ENCODE results near the gene VRK1.

VRK1 gene

GRCh38 chr14:96823652-96824051 is 26.5 kb downstream of the VRK1 start:
- H3K4me1 Mint-ChIP-seq, result peaks cover 21 to 36% of the 10 kb centered on the region in 2 donors
- no peak overlapping the region for H3K4me3 Mint-ChIP-seq
- DNase-seq (no peak), ATAC-seq (replicated peaks) (no peak)
- H3K27ac Mint-ChIP-seq, result no peak overlapping the region
- peaks cover 20 to 30% of the 10 kb centered on the region in 2 donors for H3K36me3 Mint-ChIP-seq
- H3K9me3 Mint-ChIP-seq, result peaks cover 7 to 10% of the 10 kb centered on the region in 2 donors
- no peaks in the 10 kb centered on the region for H3K27me3 Mint-ChIP-seq

GRCh38 chr14:96824283-96824682 is 27.1 kb downstream of the VRK1 start:
- H3K4me1 Mint-ChIP-seq, result peaks cover 21 to 40% of the 10 kb centered on the region in 2 donors
- peaks cover 7 to 10% of the 10 kb centered on the region in 2 donors for H3K9me3 Mint-ChIP-seq
- H3K36me3 Mint-ChIP-seq, result peaks cover 21 to 31% of the 10 kb centered on the region in 2 donors
- ATAC-seq (replicated peaks), result no peak
- no peak overlapping the region for H3K4me3 Mint-ChIP-seq
- no peaks in the 10 kb centered on the region for H3K27me3 Mint-ChIP-seq
- no peak overlapping the region for H3K27ac Mint-ChIP-seq
- DNase-seq, result no peak

GRCh38 chr14:96826818-96827217 is 29.6 kb downstream of the VRK1 start:
- Mint-ChIP-seq H3K36me3 (peaks cover 31 to 37% of the 10 kb centered on the region in 2 donors), H3K4me1 (peaks cover 24 to 46% of the 10 kb centered on the region in 2 donors), H3K4me3 (no peak overlapping the region), H3K27me3 (no peaks in the 10 kb centered on the region), H3K9me3 (peaks cover 11 to 18% of the 10 kb centered on the region in 2 donors), H3K27ac (peak overlapping the region; percentile 28)
- ATAC-seq (replicated peaks), result no peak
- DNase-seq, result no peak

GRCh38 chr14:96827290-96827689 is 30.1 kb downstream of the VRK1 start:
- no peaks in the 10 kb centered on the region for H3K27me3 Mint-ChIP-seq
- no peak overlapping the region for H3K27ac Mint-ChIP-seq
- peaks cover 11 to 18% of the 10 kb centered on the region in 2 donors for H3K9me3 Mint-ChIP-seq
- no peak overlapping the region for H3K4me3 Mint-ChIP-seq
- no peak for DNase-seq
- no peak for ATAC-seq (replicated peaks)
- peaks cover 24 to 46% of the 10 kb centered on the region in 2 donors for H3K4me1 Mint-ChIP-seq
- H3K36me3 Mint-ChIP-seq, result peaks cover 31 to 37% of the 10 kb centered on the region in 2 donors

GRCh38 chr14:96829791-96830190 is 32.6 kb downstream of the VRK1 start:
- Mint-ChIP-seq H3K4me1 (peaks cover 17 to 38% of the 10 kb centered on the region in 2 donors), H3K36me3 (peaks cover 23 to 27% of the 10 kb centered on the region in 2 donors), H3K27ac (no peak overlapping the region), H3K4me3 (no peak overlapping the region), H3K27me3 (no peaks in the 10 kb centered on the region), H3K9me3 (peaks cover 8 to 13% of the 10 kb centered on the region in 2 donors)
- ATAC-seq (replicated peaks) (no peak), DNase-seq (no peak)

- DNase-seq, result no peak
- Mint-ChIP-seq H3K27me3 (no peaks in the 10 kb centered on the region), H3K4me1 (peaks cover 10 to 28% of the 10 kb centered on the region in 2 donors), H3K4me3 (no peak overlapping the region), H3K36me3 (peaks cover 29 to 34% of the 10 kb centered on the region in 2 donors), H3K9me3 (peaks cover 8 to 13% of the 10 kb centered on the region in 2 donors), H3K27ac (peak overlapping the region; percentile 26)
- ATAC-seq (replicated peaks), result no peak
These were observed 33.8 kb downstream of the VRK1 start for GRCh38 chr14:96830946-96831345.

- ATAC-seq (replicated peaks) (no peak), DNase-seq (no peak)
- Mint-ChIP-seq H3K9me3 (peaks cover 8 to 13% of the 10 kb centered on the region in 2 donors), H3K36me3 (peaks cover 34 to 43% of the 10 kb centered on the region in 2 donors), H3K27ac (no peak overlapping the region), H3K4me3 (no peak overlapping the region), H3K27me3 (no peaks in the 10 kb centered on the region), H3K4me1 (peaks cover 7 to 21% of the 10 kb centered on the region in 2 donors)
These were observed 35.2 kb downstream of the VRK1 start for GRCh38 chr14:96832351-96832750.

GRCh38 chr14:96838449-96838848 is 41.3 kb downstream of the VRK1 start:
- no peaks in the 10 kb centered on the region for H3K9me3 Mint-ChIP-seq
- H3K4me1 Mint-ChIP-seq, result peaks cover 0 to 5% of the 10 kb centered on the region in 2 donors
- ATAC-seq (replicated peaks) (no peak), DNase-seq (no peak)
- H3K27me3 Mint-ChIP-seq, result no peaks in the 10 kb centered on the region
- no peak overlapping the region for H3K4me3 Mint-ChIP-seq
- H3K36me3 Mint-ChIP-seq, result peaks cover 36 to 51% of the 10 kb centered on the region in 2 donors
- no peak overlapping the region for H3K27ac Mint-ChIP-seq

GRCh38 chr14:96839251-96839650 is 42.1 kb downstream of the VRK1 start:
- no peak for DNase-seq
- Mint-ChIP-seq H3K9me3 (no peaks in the 10 kb centered on the region), H3K36me3 (peaks cover 36 to 51% of the 10 kb centered on the region in 2 donors), H3K4me3 (no peak overlapping the region), H3K4me1 (peaks cover 0 to 6% of the 10 kb centered on the region in 2 donors), H3K27me3 (no peaks in the 10 kb centered on the region), H3K27ac (no peak overlapping the region)
- ATAC-seq (replicated peaks), result no peak

GRCh38 chr14:96843137-96843536 is 46.0 kb downstream of the VRK1 start:
- Mint-ChIP-seq H3K4me3 (no peak overlapping the region), H3K4me1 (peaks cover 6 to 14% of the 10 kb centered on the region in 2 donors), H3K36me3 (peaks cover 37 to 51% of the 10 kb centered on the region in 2 donors), H3K27me3 (no peaks in the 10 kb centered on the region), H3K27ac (no peak overlapping the region), H3K9me3 (no peaks in the 10 kb centered on the region)
- DNase-seq (no peak), ATAC-seq (replicated peaks) (no peak)

GRCh38 chr14:96844857-96845570 is 47.8 kb downstream of the VRK1 start:
- DNase-seq, result no peak
- H3K4me1 Mint-ChIP-seq, result peaks cover 6 to 21% of the 10 kb centered on the region in 2 donors
- no peaks in the 10 kb centered on the region for H3K9me3 Mint-ChIP-seq
- H3K27me3 Mint-ChIP-seq, result no peaks in the 10 kb centered on the region
- H3K27ac Mint-ChIP-seq, result peak overlapping the region; percentile 71
- H3K4me3 Mint-ChIP-seq, result peak overlapping the region in 1 of 2 donors; percentile 44
- peaks cover 36 to 53% of the 10 kb centered on the region in 2 donors for H3K36me3 Mint-ChIP-seq
- peak; percentile 61 to 81 for ATAC-seq (replicated peaks)

- DNase-seq (no peak), ATAC-seq (replicated peaks) (no peak)
- Mint-ChIP-seq H3K9me3 (no peaks in the 10 kb centered on the region), H3K4me1 (peaks cover 14 to 27% of the 10 kb centered on the region in 2 donors), H3K4me3 (no peak overlapping the region), H3K36me3 (peaks cover 26 to 39% of the 10 kb centered on the region in 2 donors), H3K27ac (no peak overlapping the region), H3K27me3 (no peaks in the 10 kb centered on the region)
These were observed 50.3 kb downstream of the VRK1 start for GRCh38 chr14:96847451-96847850.

- H3K36me3 Mint-ChIP-seq, result peaks cover 24 to 40% of the 10 kb centered on the region in 2 donors
- no peak overlapping the region for H3K27ac Mint-ChIP-seq
- H3K4me3 Mint-ChIP-seq, result no peak overlapping the region
- no peak for DNase-seq
- H3K27me3 Mint-ChIP-seq, result no peaks in the 10 kb centered on the region
- peaks cover 17 to 33% of the 10 kb centered on the region in 2 donors for H3K4me1 Mint-ChIP-seq
- H3K9me3 Mint-ChIP-seq, result no peaks in the 10 kb centered on the region
- ATAC-seq (replicated peaks), result no peak
These were observed 50.8 kb downstream of the VRK1 start for GRCh38 chr14:96848011-96848410.

GRCh38 chr14:96849733-96850132 is 52.6 kb downstream of the VRK1 start:
- ATAC-seq (replicated peaks), result no peak
- no peaks in the 10 kb centered on the region for H3K27me3 Mint-ChIP-seq
- H3K9me3 Mint-ChIP-seq, result no peaks in the 10 kb centered on the region
- peaks cover 22 to 46% of the 10 kb centered on the region in 2 donors for H3K36me3 Mint-ChIP-seq
- no peak for DNase-seq
- peaks cover 17 to 27% of the 10 kb centered on the region in 2 donors for H3K4me1 Mint-ChIP-seq
- no peak overlapping the region for H3K4me3 Mint-ChIP-seq
- no peak overlapping the region for H3K27ac Mint-ChIP-seq

- Mint-ChIP-seq H3K4me1 (peaks cover 13 to 24% of the 10 kb centered on the region in 2 donors), H3K36me3 (peaks cover 21 to 48% of the 10 kb centered on the region in 2 donors), H3K9me3 (no peaks in the 10 kb centered on the region), H3K27me3 (no peaks in the 10 kb centered on the region), H3K4me3 (no peak overlapping the region), H3K27ac (no peak overlapping the region)
- ATAC-seq (replicated peaks) (peak; percentile 76), DNase-seq (no peak)
These were observed 54.7 kb downstream of the VRK1 start for GRCh38 chr14:96851694-96852381.
